A549 treated with dexamethasone at 1 μM for 4 hours (cell line): Measurements from ENCODE around the gene IFI27L1. TPM values are rescaled to one million over a fixed set of nuclear protein-coding genes. Genes with fewer than 3 reads are reported as not detected.

Experiments
- total RNA-seq: library from RNA; stranded (reverse); fragments of 200-300 nt; extraction: Qiagen RNA extraction; gene quantifications from 5 replicates; pipeline ENCODE4 v1.2.3, GENCODE V29; 2022

IFI27L1 gene, protein sequence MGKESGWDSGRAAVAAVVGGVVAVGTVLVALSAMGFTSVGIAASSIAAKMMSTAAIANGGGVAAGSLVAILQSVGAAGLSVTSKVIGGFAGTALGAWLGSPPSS
- total RNA-seq = 16.0 to 21.6 TPM (median 18.3 TPM) in 5 replicates

GRCh38 chr14:94080621-94081385 is at the start of gene IFI27L1, which contains the start of gene DDX24:
IFI27L1 (plus strand) TSS chr14:94081310; CDS start chr14:94096938, 15,628 bp downstream.
DDX24 (minus strand) TSS chr14:94081202; CDS start chr14:94079742, 1,460 bp downstream.

GRCh38 chr14:94110552-94111181 is 29.6 kb downstream of the IFI27L1 start, which contains the start of gene IFI27:
IFI27 (plus strand) TSS chr14:94110736.

DNA sequence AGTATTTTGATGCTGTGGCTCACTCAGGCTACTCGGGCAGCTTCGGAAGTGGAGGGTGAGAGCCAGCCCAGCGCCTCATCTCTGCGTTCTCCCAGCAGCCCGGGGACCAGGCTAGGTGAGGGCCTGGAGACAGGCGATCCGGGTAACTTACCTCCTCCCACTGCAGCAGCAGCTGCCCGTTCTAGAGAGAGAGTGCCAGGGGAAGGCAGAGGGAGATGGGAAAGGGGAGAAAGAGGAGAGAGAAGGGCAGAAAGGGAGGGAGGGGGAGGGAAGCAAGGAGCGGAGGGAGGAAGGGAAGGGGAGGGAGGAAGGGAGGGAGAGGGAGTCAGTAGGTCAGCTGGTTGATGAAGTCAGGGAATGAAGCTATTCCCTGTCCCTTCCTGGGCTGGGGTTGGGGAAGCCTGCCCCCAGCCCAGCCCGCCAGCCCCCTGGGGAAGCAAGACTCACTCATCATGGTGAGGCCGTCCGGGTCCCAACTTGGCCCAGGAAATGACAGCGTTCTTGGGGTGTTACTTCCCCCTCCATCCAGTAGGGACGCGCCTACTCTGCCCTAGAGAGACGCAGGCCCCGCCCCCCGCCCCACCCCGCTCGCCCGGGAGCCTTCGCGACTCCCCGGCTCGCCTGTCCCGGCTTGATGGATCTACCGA is 48.1 kb downstream of the IFI27L1 start, which contains the start of gene IFI27L2:
IFI27L2 (minus strand) TSS at position 494 of the 647 bp plus-strand sequence; CDS start at position 454, 40 bp downstream.

Other genes starting within 250 kb of the IFI27L1 start
- not detected in 5 replicates for gene FAM181A, start 154.0 kb upstream of the IFI27L1 start, total RNA-seq
- 0.32 to 0.76 TPM (median 0.38 TPM) in 5 replicates for gene ASB2, start 104.7 kb upstream of the IFI27L1 start, total RNA-seq
- not detected in 5 replicates for gene CCDC197, start 84.0 kb upstream of the IFI27L1 start, total RNA-seq
- 2.5 to 3.7 TPM (median 3.1 TPM) in 5 replicates for gene OTUB2, start 55.0 kb upstream of the IFI27L1 start, total RNA-seq
- gene DDX24, start 108 bp upstream of the IFI27L1 start, total RNA-seq = 172 to 189 TPM (median 184 TPM) in 5 replicates
- 0.62 to 1.6 TPM (median 0.87 TPM) in 5 replicates for gene IFI27, start 29.4 kb downstream of the IFI27L1 start, total RNA-seq
- gene IFI27L2, start 48.3 kb downstream of the IFI27L1 start, total RNA-seq = 46.1 to 64.1 TPM (median 49.7 TPM) in 5 replicates
- 0.24 to 0.44 TPM (median 0.33 TPM) in 5 replicates for gene PPP4R4, start 93.0 kb downstream of the IFI27L1 start, total RNA-seq
- gene SERPINA10, start 212.0 kb downstream of the IFI27L1 start, total RNA-seq = 0.04 TPM in 1 of 5 replicates, not detected in the others
- gene SERPINA6, start 242.0 kb downstream of the IFI27L1 start, total RNA-seq = 0.95 to 1.6 TPM (median 1.4 TPM) in 5 replicates